AG09319 (cell line): Measurements from ENCODE around the gene LDHB.
"Not testable (repeated sequence)": the region's sequence is repeated elsewhere in the genome, so short reads cannot be mapped to it uniquely, and the experiment has no call there.

Experiments used
- DNase-seq: peaks from one replicate; pipeline ENCODE4 v3.0.0-alpha.2; 2010; ENCODE audit warnings: low read depth; ENCODE audit errors: extremely low read depth
- TF ChIP-seq, protein P1 (sequence below): IDR thresholded peaks from 2 replicates; pipeline ENCODE4 v1.5.1; 2011; ENCODE audit warnings: low read depth, mild to moderate bottlenecking, inconsistent platforms, low read length, moderate library complexity

LDHB gene

DNA sequence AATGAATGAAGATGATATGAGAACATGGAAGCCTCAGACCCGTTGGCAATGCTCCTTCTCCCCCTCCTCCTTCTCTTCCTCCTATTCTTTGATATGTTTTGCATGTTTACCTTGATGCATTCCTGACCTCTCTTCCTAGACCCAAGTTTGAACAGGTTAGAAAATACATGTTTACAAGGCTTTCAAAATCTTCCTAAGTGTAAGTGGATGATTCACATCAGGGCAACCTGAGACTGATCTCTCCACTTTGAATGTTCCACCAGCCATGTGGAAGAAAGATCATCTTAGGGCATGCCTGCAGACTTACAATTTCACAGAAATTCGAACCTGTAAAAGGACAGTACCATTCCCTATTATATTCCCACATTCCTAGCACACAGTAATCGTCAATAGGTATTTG is 18.0 kb upstream of the LDHB start:
- DNase-seq = no peak
- TF ChIP-seq, protein P1, sequence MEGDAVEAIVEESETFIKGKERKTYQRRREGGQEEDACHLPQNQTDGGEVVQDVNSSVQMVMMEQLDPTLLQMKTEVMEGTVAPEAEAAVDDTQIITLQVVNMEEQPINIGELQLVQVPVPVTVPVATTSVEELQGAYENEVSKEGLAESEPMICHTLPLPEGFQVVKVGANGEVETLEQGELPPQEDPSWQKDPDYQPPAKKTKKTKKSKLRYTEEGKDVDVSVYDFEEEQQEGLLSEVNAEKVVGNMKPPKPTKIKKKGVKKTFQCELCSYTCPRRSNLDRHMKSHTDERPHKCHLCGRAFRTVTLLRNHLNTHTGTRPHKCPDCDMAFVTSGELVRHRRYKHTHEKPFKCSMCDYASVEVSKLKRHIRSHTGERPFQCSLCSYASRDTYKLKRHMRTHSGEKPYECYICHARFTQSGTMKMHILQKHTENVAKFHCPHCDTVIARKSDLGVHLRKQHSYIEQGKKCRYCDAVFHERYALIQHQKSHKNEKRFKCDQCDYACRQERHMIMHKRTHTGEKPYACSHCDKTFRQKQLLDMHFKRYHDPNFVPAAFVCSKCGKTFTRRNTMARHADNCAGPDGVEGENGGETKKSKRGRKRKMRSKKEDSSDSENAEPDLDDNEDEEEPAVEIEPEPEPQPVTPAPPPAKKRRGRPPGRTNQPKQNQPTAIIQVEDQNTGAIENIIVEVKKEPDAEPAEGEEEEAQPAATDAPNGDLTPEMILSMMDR = no peak

DNA sequence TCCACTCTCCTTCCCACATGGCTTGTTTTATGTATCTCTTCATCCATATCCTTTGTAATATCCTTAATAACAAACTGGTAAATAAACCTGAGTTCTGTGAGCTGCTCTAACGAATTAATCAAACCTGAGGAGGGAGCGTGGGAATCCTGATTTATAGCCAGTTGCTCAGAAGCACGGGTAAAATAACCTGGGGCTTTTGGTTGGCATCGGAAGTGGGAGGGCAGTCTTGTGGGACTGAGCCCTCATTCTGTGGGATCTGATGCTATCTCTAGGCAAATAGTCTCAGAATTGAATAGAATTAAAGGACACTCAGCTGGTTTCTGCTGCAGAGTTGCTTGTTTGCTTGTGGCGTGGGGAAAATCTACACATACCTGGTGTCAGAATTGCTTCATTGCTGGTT is 17.5 kb upstream of the LDHB start:
- TF ChIP-seq, protein P1 = no peak
- DNase-seq = no peak

DNA sequence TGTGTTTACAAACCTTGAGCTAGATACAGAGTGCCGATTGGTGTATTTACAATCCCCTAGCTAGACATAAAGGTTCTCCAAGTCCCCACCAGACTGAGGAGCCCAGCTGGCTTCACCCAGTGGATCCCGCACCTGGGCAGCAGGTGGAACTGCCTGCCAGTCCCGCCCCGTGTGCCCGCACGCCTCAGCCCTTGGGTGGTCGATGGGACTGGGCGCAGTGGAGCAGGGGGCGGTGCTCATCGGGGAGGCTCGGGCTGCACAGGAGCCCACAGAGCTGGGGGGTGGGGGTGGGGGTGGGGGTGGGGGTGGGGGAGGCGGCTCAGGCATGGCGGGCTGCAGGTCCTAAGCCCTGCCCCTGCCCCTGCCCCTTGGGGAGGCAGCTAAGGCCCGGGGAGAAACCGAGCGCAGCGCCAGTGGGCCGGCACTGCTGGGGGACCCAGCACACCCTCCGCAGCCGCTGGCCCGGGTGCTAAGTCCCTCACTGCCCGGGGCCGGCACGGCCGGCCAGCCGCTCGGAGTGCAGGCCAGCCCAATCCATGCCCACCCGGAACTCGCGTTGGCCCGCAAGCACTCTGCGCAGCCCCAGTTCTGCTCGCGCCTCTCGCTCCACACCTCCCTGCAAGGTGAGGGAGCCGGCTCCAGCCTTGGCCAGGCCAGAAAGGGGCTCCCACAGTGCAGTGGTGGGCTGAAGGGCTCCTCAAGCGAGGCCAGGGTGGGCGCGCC is 16.3 kb upstream of the LDHB start:
- not testable (repeated sequence) for DNase-seq

DNA sequence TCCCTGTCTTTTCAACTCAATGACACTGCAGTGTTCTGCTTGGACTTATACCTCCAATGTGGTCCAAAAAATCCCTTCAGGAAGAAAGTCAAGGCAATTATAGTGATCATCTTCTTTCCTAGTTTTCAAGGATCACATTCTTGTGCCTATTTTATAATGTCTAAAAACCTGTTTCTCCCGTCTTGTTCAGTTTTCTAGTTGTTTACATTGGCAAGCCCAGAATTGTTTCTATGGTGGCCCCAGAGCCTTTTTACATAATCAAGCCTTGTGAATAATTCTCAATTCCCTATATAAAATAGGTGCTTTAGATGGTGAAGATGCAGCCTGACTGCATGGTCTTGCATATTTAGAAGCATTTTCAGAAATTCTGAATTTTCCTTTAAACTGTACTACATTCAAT is 14.5 kb upstream of the LDHB start:
- DNase-seq = no peak
- TF ChIP-seq, protein P1 = no peak

DNA sequence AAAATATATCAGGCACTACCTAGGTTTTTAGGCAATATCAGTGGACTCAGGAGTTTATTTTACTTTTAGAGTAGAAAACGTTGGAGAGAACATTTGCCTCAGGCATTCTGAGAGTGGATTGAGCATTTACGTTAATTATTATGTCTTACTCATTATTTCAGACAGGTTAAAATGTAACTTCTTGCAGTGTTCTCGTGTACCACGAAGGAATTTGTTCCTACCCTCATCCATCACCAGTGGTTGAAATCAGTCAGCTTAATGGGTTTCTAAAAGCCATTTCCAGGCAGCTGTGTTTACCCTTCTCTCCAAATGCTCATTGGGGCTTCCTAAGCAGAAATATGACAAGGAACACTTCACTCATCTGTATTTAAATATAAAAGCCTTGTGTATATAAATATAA is 9.1 kb upstream of the LDHB start:
- no peak for DNase-seq
- TF ChIP-seq, protein P1 = no peak

DNA sequence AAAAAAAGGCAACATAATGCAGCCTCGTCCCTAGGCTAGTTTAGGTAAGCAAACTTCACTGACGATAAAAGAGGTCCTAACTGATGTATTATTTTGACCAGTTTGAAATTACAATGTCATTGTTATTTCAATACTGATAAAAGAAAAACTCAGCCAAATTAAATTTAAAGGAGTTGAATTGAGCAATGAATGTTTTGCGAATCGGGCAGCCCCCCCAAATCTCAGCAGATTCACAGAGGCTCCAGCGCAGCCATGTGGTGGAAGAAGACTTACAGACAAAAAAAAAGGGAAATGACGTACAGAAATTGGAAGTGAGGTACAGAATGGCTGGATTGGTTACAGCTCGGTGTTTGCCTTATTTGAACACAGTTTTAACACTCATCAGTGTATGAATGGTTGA is 8.2 kb upstream of the LDHB start:
- TF ChIP-seq, protein P1 = no peak
- DNase-seq = no peak

DNA sequence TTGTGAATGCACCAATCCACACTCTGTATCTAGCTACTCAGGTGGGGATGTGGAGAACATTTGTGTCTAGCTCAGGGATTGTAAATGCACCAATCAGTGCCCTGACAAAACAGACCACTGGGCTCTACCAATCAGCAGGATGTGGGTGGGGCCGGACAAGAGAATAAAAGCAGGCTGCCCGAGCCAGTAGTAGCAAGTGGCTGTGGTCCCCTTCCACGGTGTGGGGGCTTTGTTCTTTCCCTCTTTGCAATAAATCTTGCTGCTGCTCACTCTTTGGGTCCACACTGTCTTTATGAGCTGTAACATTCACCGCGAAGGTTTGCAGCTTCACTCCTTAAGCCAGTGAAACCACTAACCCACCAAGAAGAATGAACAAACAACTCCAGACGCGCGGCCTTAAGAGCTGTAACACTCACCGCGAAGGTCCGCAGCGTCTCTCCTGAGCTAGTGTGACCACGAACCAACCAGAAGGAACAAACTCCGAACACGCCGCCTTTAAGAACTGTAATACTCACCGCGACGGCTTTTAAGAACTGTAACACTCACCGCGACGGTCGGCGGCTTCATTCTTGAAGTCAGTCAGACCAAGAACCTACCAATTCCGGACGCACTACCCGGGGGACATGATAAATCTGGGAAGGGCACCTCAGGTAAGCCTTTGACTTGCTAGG is 4.6 kb upstream of the LDHB start:
- no peak for DNase-seq
- TF ChIP-seq, protein P1 = no peak

DNA sequence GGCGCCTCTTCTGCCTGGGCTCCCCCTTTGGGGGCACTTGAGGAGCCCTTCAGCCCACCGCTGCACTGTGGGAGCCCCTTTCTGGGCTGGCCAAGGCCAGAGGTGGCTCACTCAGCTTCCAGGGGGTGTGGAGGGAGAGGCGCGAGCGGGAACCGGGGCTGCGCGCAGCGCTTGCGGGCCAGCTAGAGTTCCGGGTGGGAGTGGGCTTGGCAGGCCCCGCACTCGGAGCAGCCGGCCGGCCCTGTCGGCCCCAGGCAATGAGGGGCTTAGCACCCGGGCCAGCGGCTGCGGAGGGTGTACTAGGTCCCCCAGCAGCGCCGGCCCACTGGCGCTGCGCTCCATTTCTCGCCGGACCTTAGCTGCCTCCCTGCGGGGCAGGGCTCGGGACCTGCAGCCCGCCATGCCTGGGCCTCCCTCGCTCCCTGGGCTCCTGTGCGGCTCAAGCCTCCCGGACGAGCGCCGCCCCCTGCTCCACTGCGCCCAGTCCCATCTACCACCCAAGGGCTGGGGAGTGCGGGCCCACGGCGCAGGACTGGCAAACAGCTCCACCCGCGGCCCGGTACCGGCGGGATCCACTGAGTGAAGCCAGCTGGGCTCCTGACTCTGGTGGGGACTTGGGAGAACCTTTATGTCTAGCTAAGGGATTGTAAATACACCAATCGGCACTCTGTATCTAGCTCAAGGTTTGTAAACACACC is 3.9 kb upstream of the LDHB start:
- not testable (repeated sequence) for DNase-seq
